ENCODE data around the gene ITGA4.

The ITGA4 gene

DNA sequence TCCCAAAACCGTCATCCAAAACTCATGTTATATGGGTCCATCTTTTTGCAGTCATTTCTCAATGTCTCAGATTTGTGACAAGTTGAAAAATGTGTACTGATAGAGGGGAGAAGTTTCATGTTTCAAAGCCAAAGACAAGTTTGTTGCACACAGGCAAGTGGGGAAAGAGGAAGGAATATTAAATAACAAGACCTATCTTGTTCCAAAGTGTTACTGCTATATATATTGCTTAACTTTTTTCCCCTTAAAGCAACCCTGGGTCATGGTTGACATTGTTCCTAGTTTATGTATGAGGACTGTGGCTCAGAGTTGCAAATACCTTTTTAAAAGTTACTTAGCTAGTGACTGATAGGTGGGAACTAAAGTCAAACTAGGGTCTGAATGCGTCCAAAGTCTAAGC, 1.7 kb downstream of the ITGA4 start:
- DNase-seq (ENCODE audit: low read depth) = no peak

DNA sequence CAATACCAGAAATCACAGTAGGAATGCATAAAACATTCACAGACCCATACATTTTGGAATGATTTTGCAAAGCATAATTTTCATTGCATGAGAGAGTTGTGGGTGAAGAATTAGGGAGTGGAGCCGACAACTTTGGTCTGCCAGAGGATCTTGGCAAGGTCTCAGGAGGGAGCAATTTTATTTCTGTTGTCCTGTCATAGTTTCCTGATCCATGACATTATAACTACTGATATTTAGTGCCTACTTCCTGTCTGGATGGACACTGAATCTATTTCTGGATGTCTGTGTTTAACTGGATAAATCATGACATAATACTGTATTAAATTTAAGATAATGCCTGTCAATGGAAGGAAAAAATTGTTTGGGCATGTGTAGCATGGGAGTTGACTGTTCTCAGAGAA, 2.4 kb downstream of the ITGA4 start:
- DNase-seq (ENCODE audit: low read depth) = no peak

DNA sequence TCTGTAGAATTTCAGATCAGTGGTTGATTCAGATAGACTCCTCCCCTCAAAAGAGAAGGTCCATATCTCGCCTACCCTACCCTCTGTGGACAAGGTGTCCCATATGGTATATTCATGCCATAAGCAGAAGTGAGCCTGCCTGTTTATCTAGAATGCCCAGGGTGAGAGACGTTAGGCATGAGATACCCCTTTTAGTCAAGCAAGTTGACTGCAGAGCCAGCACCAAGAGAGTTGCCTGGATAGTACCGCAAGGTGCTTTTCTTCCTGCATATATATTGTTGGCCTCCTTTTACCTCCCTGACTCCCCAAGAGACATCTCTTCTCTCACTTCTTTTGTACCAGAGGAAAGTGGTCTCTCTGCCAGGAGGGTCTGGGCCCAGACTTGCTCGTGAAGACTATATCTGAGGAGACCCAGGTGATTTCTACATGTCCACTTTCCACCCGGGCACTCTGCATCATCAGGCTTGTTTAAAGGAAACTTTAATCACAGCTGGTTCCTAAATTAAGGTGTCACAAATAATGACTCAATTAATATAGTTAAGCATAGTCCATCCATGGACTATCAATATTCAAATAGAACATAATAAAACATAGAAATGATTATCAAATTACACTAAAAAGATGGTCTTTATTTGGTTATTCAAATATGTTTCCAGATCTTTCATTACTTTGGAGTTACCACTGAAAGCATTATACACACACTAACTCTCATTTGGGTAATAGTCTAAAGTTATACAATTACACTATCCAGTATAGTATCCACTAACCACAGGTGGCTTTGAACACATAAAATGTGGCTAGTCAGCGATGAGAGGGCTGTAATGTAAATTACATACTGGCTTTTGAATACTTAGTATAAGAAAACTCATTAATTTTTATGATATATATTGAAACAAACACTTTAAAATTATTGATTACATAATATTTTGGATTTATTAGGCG, 4.1 kb downstream of the ITGA4 start:
- DNase-seq (ENCODE audit: low read depth) = no peak

DNA sequence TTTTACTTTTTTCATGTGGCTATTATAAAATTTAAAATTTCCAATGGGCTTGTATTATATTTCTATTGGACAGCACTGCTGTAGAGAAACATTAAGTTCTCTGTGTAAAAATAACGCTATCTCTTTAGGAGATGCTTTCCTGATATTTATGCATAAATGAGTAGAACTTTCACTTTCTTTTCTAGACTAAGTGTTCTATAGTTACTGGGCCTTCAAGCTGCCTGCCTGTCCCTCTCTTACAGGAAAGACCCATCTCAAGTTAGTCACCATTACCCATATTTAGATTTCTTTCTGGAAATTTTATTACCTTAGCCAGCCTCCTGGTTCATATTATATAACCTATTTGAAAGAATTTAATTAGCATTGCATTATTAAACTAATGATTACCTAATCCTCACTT, 4.8 kb downstream of the ITGA4 start:
- DNase-seq (ENCODE audit: low read depth) = no peak

GRCh38 chr2:181463588-181463987, 6.4 kb downstream of the ITGA4 start:
- DNase-seq (ENCODE audit: low read depth) = no peak

GRCh38 chr2:181464966-181465365, 7.8 kb downstream of the ITGA4 start:
- DNase-seq (ENCODE audit: low read depth) = no peak

DNA sequence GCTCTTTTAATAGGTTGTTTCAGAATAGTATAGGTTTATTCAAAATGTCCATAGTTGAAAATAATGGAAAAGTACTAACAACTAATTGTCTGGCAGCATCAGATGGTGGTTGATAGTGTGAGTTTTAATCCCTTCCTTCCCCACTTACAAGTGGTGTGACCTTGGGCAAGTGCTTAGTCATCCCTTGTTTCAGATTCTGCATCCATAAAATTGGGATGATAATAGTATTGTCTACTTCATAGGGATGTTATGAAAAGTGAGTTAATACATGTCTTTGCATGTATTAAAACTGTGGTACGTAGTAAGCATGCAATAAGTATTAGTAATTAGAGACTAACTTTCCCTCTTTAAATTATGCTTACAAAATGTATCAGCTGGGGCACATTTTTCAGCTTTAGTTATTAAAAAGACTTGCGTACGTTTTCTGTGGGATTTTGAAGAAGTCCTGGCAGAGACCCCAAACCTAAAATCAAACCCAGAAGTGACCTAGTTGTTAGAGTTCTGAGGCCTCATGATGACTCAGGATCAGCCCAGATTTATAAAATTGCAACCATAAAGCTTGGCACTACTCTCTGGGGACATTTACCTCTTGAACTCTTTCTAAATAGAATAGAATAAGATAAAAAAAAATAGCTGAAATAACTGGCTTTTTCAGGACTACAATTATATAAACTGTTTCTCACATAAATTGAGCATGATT, 8.6 kb downstream of the ITGA4 start:
- DNase-seq (ENCODE audit: low read depth) = no peak

DNA sequence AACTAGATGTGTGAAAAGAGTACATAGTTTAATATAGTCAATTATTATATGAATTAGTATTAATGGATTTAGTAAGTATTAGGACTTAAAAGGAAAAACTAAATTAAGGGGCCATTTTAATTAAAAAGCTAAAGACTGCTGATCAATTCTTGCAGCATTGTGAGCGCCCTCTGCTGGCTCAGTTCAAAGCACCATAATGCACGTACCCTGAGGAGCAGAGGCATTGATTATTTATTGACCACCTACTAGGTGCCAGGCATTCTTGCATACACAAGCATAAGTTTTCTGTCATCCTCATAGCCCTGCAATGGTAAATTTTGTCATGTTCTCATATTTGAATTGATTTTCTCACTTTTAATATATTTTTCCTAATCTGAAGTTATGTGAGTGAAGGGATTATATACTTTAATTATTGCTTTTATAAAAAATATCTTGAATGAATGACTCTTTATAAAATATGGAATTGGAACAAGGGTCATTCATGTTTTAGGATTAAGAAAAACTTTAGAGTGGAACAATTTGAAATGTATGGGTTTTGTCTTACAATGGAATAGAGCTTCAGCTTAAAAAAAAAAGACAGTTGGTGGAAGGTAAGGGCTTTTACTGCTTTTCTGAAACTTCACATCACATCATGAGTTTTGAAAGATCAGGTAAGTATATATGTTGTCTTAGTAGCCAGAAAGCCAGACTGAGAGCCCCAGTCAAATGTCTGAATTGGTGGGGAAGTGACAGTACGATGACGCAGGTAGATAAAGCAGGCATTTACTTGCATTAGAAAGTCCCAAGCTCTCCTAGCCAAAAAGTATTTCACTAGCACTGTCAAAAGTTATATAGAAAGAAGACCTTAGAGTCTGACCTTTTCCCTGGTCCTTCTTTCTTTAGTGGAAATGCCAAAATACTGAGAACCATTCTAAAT, 9.7 kb downstream of the ITGA4 start:
- DNase-seq (ENCODE audit: low read depth) = peak; percentile 50

- peak; percentile 23 for DNase-seq (ENCODE audit: low read depth)
These were observed 11.0 kb downstream of the ITGA4 start for GRCh38 chr2:181467966-181468707.

DNA sequence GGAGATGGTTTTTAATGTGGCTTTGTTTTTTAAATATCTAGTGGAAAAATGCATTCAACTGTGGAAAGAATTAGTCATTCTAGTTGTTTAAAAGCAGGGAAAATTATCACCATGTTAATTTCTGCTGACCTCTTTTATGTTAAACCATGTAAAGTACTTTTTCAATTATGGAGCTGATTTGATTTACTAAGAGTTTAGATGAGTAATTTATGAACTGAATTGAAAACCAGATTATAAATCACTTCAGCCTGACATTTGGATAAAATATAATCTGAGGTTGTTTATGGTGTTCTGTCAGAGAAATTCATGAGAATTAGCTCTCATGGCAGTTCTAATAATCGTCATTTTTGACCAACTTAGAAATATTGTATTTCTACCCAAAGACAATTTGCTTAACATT, 11.6 kb downstream of the ITGA4 start:
- DNase-seq (ENCODE audit: low read depth) = no peak

GRCh38 chr2:181471226-181471625, 14.0 kb downstream of the ITGA4 start:
- peak; percentile 28 for DNase-seq (ENCODE audit: low read depth)

- no peak for DNase-seq (ENCODE audit: low read depth)
These were observed 14.6 kb downstream of the ITGA4 start for GRCh38 chr2:181471783-181472182.

DNA sequence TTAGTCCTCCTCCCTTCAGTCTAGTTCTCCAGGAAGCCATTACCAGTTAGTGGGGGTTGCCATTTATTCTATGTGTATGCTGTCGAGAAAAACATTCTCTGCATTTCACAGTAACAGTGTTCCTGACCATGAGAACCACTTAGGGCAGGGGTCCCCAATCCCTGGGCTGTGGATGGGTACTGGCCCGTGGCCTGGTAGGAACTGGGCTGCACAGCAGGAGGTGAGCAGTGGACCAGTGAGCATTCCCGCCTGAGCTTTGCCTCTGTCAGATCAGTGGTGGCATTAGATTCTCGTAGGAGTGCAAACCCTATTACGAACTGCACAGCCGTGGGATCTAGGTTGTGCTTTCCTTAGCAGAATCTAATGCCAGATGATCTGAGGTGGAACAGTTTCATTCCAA, 15.8 kb downstream of the ITGA4 start:
- DNase-seq (ENCODE audit: low read depth) = no peak

DNA sequence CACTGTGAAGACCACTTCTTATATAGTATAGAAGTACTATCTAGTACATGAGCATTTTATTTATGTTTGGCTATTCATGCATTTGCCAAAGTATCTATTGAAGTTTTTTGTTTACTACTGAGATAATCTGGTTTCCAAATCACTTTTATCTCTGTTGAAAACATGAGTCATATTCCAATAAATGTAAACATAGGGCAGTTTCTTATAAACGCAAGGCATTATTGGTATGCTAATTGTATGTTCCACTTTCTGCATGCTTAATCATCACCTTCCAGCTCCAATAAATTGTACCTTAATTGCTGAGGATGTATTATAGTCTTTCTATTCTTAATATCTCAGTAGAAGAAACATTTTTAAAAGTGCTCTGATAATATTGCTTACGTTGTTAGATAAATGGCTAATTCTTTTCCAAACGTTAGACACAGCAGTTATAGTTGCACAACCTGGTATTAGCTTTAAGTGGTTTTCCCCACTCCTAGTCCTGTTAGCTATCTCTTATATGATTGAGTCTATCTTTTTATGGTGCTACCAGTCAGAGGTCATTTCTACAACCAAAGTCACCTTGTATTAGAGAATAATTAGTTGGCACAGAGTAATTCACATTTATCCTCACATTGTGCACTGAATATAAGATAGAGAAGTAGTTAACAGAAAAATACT, 17.2 kb downstream of the ITGA4 start:
- DNase-seq (ENCODE audit: low read depth) = peak; percentile 23

DNA sequence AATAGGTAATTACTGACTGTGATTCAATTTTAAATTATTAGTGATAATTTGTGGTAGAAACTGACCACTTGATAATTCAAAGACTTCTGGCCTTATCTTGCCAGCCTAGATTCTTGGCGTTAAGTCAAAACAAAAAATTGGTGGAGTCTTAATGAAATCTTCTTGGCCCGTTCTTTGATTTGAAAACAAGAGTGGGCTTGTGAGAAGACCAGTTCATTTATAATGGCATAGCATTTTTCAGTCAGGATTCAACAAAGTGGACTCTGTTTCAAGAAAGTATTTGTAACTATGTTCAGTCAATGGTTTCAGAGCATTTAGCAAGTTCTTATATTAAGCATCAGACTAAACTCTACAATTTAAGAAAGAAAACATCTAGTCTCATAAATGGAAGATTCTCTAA, 26.0 kb downstream of the ITGA4 start:
- DNase-seq (ENCODE audit: low read depth) = no peak

DNA sequence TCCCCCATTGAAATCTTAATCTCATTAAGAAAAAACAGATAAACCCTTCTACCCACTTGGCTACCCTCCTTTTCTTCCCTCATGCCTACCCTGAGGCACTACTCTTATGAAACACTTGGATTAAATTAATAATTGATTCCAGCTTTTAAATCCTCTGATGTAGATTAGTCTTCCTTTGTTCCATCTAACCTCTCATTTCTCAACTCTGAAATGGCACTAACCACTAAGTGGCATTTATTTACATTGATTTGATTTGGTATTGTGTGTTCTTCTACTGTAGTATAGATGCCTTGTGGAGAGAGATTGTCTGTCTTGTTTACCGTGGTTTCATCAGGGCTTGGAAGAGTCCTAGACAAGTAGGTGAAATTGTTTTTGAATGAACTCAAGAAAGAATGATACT, 26.7 kb downstream of the ITGA4 start:
- DNase-seq (ENCODE audit: low read depth) = no peak

DNA sequence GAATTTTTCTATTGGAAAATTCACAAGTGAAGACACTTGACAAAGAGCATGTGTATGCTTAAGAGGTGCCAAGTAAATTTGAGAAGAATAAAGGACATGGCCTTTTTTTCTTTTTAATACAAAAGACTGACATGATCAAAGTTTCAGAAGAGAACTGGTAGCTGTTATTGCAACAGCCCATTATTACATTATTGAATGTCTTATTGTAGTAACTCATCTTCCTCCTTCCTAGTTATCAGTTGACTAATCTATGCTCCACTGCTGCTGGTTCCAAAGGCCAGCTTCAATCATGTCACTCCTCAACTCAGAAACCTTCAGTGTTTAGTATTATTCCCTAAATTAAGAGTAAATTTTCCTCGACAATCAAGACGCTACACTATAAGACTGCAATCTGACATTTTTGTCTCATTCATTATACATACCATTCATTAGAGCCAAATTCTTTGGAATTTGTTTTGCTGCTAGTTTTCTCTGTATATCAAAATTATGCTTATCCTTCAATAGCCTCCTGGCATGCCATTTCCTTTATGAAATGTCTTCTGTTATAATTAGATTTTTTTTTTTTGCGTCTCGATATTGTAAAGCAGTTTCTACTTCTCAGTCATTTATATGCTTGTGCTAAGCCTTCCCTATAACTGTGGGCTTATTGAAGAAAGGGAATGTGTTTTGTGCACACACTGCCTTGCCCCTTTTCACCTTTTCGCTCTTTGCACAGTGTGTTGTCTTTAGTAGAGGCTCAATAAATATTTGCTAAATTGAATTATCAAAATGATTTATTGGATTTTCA, 27.9 kb downstream of the ITGA4 start:
- no peak for DNase-seq (ENCODE audit: low read depth)

GRCh38 chr2:181485638-181485946, 28.4 kb downstream of the ITGA4 start:
- no peak for DNase-seq (ENCODE audit: low read depth)

DNA sequence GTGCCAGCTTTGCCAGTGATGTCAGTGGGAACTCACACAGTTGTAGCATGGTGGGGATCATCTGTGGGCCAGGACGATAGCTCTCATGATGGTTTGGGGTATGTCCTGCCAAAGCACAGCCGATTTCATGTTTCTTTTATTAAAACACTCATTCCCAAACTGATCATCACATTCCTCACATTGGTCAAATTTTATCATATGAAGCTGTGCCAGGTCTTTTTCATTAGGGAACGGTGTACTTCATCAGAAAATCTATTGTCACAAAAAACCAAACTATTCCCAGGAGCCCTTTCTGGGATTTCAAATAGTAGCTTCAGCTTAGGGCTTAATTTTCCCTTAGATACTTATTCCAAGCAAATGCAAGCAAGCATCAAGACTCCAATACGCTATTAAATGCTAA, 42.0 kb downstream of the ITGA4 start:
- no peak for DNase-seq (ENCODE audit: low read depth)

DNA sequence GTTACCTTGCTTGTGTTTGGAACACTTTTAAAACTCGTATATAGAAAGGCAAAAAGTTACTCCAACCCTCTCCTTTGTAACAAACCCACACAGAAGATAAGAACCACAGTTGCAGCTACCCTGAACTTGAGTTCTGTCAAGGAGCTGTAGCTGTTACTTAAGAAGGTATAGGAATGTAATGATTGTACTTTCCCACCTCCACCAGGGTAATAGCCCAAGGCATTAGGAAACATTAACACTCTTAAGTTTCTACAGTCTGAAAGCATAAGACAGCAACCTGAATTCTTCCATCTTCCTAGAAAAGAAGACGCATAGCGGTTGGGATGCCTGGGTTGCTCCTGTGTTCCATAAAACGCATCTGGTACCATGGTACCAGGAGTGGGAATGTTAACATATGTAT, 43.0 kb downstream of the ITGA4 start:
- DNase-seq (ENCODE audit: low read depth) = no peak
